HFF-Myc (cell line): ENCODE data around the gene SLC1A2.

Experiments
- DNase-seq: peaks from one replicate; pipeline ENCODE4 v3.0.0-alpha.2; 2011; ENCODE audit warnings: low read depth; ENCODE audit errors: extremely low read depth
- H3K4me3 ChIP-seq: replicated peaks from 2 replicates; pipeline ENCODE4 v1.5.1; 2011; ENCODE audit warnings: low read depth, mild to moderate bottlenecking, control low read depth, low read length
- CTCF ChIP-seq: IDR thresholded peaks from 2 replicates; pipeline ENCODE4 v1.5.1; 2012; ENCODE audit warnings: mild to moderate bottlenecking, low read depth, low read length, control low read depth; ENCODE audit errors: missing control alignments

SLC1A2 gene

GRCh38 chr11:35414776-35415175, 4.6 kb downstream of the SLC1A2 start:
- DNase-seq = no peak
- H3K4me3 ChIP-seq = no peak overlapping the region
- TF ChIP-seq CTCF = no peak

- no peak overlapping the region for H3K4me3 ChIP-seq
- DNase-seq = no peak
- no peak for TF ChIP-seq CTCF
Measured at GRCh38 chr11:35414311-35414710, 5.0 kb downstream of the SLC1A2 start.

- no peak for DNase-seq
- no peak for TF ChIP-seq CTCF
- H3K4me3 ChIP-seq = no peak overlapping the region
Measured at GRCh38 chr11:35413598-35413997, 5.8 kb downstream of the SLC1A2 start.

- no peak for DNase-seq
- peak; percentile 55 for TF ChIP-seq CTCF
- H3K4me3 ChIP-seq = no peak overlapping the region
Measured at GRCh38 chr11:35412285-35412684, 7.1 kb downstream of the SLC1A2 start.

GRCh38 chr11:35407041-35407440, 12.3 kb downstream of the SLC1A2 start:
- H3K4me3 ChIP-seq = no peak overlapping the region
- TF ChIP-seq CTCF = no peak
- DNase-seq = no peak

GRCh38 chr11:35404388-35404775, 15.0 kb downstream of the SLC1A2 start:
- peak; percentile 31 for DNase-seq
- H3K4me3 ChIP-seq = no peak overlapping the region
- peak; percentile 71 for TF ChIP-seq CTCF

DNA sequence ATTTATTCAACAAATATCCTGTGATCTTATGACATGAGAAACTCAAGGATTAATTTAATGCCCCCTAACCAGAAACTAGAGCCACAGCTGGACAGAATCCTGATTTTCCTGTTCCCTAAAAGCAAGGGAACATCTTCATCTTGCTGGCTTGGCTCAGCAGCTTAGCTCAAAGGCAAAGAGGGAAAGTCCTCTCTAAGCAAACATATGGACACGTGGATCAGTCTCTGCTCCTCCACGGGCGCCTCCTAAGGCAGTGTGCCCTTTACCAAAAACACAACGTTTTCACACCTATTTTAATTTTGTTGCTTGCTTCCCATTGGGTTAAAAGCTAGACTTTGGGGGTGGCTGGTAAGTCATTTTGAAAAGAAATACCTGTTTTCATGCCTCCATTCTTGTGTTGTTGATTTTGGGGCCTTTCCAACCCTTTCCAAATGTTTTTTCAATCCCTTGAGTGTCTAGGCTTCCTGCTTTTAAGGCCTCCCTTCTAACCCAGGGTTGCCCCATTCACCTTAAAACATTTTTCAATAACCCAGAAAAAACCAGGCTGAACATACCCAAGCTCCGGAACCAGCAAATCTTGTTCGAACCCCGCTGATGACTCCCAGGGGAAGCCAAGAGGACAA, 15.5 kb downstream of the SLC1A2 start:
- no peak for TF ChIP-seq CTCF
- no peak overlapping the region for H3K4me3 ChIP-seq
- DNase-seq = no peak
